ENCODE results near the gene FAM151A. TPM values are rescaled to one million over a fixed set of nuclear protein-coding genes. Genes with fewer than 3 reads are reported as not detected.

Gene FAM151A
- polyA plus RNA-seq, 1 donor from 2014 or later, result not detected

DNA sequence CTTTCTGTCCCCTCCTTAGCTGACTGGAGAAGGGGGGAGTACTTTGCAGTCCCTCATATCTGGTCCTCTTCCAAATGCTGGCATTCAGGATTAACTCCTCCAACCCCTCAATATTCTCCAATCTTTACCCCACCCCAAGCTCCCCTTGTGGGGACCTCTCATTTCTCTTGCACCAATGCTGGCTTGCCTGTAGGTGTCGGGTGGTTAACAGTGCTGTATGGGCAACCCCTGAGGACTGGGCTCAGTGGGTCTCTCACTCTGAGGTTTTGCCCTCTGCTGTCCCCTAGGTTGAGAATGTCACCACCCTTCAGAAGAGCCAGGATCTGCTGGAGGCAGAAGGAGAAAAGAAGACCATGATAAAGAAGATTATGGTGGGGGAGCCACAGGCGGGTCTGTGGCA, 45.2 kb upstream of the FAM151A start:
- Histone ChIP-seq H3K36me3 (ENCODE audit: insufficient read depth, low read length) (no peaks in the 10 kb centered on the region), H3K9ac (ENCODE audit: low read length) (no peak overlapping the region), H3K9me3 (ENCODE audit: low read length) (no peaks in the 10 kb centered on the region), H3K27ac (ENCODE audit: low read length) (no peak overlapping the region), H3K79me2 (replicated peaks; ENCODE audit: insufficient read depth, low read length) (no peaks in the 10 kb centered on the region), H2AFZ (ENCODE audit: low read depth, low read length) (no peak overlapping the region), H3K4me2 (ENCODE audit: low read length) (no peak overlapping the region), H3K27me3 (ENCODE audit: insufficient read depth, low read depth, low read length) (no peaks in the 10 kb centered on the region), H3K9me2 (ENCODE audit: insufficient read depth, low read length) (no peaks in the 10 kb centered on the region), H3F3A (ENCODE audit: insufficient read depth, low read length, poor library complexity, severe bottlenecking) (no peaks in the 10 kb centered on the region), H4K20me1 (ENCODE audit: insufficient read depth) (no peaks in the 10 kb centered on the region), H3K4me3 (ENCODE audit: low read length) (no peak overlapping the region)
- TF ChIP-seq TAF1 (IDR thresholded peaks at IDR 0.05; ENCODE audit: low read depth) (no peak), RAD21 (conservative IDR thresholded peaks at IDR 0.05) (no peak), EP300 (conservative IDR thresholded peaks at IDR 0.05; ENCODE audit: poor library complexity, severe bottlenecking) (no peak), POLR2AphosphoS5 (IDR thresholded peaks at IDR 0.05) (no peak), SMC3 (conservative IDR thresholded peaks at IDR 0.05; ENCODE audit: poor library complexity) (no peak), EZH2 (IDR thresholded peaks at IDR 0.05; ENCODE audit: borderline replicate concordance, insufficient read depth, low read length, poor library complexity, severe bottlenecking) (no peak), MXI1 (conservative IDR thresholded peaks at IDR 0.05; ENCODE audit: poor library complexity, severe bottlenecking) (no peak)
- TF ChIP-seq, protein P1, sequence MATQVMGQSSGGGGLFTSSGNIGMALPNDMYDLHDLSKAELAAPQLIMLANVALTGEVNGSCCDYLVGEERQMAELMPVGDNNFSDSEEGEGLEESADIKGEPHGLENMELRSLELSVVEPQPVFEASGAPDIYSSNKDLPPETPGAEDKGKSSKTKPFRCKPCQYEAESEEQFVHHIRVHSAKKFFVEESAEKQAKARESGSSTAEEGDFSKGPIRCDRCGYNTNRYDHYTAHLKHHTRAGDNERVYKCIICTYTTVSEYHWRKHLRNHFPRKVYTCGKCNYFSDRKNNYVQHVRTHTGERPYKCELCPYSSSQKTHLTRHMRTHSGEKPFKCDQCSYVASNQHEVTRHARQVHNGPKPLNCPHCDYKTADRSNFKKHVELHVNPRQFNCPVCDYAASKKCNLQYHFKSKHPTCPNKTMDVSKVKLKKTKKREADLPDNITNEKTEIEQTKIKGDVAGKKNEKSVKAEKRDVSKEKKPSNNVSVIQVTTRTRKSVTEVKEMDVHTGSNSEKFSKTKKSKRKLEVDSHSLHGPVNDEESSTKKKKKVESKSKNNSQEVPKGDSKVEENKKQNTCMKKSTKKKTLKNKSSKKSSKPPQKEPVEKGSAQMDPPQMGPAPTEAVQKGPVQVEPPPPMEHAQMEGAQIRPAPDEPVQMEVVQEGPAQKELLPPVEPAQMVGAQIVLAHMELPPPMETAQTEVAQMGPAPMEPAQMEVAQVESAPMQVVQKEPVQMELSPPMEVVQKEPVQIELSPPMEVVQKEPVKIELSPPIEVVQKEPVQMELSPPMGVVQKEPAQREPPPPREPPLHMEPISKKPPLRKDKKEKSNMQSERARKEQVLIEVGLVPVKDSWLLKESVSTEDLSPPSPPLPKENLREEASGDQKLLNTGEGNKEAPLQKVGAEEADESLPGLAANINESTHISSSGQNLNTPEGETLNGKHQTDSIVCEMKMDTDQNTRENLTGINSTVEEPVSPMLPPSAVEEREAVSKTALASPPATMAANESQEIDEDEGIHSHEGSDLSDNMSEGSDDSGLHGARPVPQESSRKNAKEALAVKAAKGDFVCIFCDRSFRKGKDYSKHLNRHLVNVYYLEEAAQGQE (IDR thresholded peaks at IDR 0.05; ENCODE audit: borderline replicate concordance), result no peak
- TF ChIP-seq, protein P2, sequence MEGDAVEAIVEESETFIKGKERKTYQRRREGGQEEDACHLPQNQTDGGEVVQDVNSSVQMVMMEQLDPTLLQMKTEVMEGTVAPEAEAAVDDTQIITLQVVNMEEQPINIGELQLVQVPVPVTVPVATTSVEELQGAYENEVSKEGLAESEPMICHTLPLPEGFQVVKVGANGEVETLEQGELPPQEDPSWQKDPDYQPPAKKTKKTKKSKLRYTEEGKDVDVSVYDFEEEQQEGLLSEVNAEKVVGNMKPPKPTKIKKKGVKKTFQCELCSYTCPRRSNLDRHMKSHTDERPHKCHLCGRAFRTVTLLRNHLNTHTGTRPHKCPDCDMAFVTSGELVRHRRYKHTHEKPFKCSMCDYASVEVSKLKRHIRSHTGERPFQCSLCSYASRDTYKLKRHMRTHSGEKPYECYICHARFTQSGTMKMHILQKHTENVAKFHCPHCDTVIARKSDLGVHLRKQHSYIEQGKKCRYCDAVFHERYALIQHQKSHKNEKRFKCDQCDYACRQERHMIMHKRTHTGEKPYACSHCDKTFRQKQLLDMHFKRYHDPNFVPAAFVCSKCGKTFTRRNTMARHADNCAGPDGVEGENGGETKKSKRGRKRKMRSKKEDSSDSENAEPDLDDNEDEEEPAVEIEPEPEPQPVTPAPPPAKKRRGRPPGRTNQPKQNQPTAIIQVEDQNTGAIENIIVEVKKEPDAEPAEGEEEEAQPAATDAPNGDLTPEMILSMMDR (IDR thresholded peaks at IDR 0.05; ENCODE audit: poor library complexity, severe bottlenecking), result no peak

DNA sequence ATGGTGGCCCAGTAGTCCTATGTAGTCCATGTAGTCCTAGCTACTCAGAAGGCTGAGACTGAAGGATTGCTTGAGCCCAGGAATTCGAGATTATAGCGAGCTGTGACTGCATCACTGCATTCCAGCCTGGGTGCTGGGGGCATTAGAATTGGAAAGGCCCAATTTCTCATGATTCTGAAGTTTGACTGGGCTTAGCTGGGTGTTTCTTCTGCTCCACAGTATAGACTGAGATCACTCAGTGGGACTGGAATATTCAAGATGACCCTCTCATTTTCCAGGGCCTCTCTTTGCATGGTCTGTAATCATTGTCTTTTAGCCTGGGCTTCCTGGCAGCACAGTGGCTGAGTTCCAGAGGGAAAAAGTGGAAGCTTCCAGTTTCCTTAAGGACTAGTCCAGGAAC, 44.5 kb upstream of the FAM151A start:
- no peaks in the 10 kb centered on the region for H3K36me3 ChIP-seq (ENCODE audit: insufficient read depth, low read length)
- TF ChIP-seq RAD21 (conservative IDR thresholded peaks at IDR 0.05) (no peak), EZH2 (IDR thresholded peaks at IDR 0.05; ENCODE audit: borderline replicate concordance, insufficient read depth, low read length, poor library complexity, severe bottlenecking) (no peak), TAF1 (IDR thresholded peaks at IDR 0.05; ENCODE audit: low read depth) (no peak), SMC3 (conservative IDR thresholded peaks at IDR 0.05; ENCODE audit: poor library complexity) (no peak), POLR2AphosphoS5 (IDR thresholded peaks at IDR 0.05) (no peak), MXI1 (conservative IDR thresholded peaks at IDR 0.05; ENCODE audit: poor library complexity, severe bottlenecking) (no peak)
- TF ChIP-seq, protein P1 (IDR thresholded peaks at IDR 0.05; ENCODE audit: borderline replicate concordance), result no peak
- TF ChIP-seq, protein P2 (IDR thresholded peaks at IDR 0.05; ENCODE audit: poor library complexity, severe bottlenecking), result no peak
- H3K4me2 ChIP-seq (ENCODE audit: low read length), result no peak overlapping the region
- H3K79me2 ChIP-seq (replicated peaks; ENCODE audit: insufficient read depth, low read length), result no peaks in the 10 kb centered on the region
- no peak overlapping the region for H3K9ac ChIP-seq (ENCODE audit: low read length)
- no peaks in the 10 kb centered on the region for H3K9me2 ChIP-seq (ENCODE audit: insufficient read depth, low read length)
- H4K20me1 ChIP-seq (ENCODE audit: insufficient read depth), result no peaks in the 10 kb centered on the region
- H2AFZ ChIP-seq (ENCODE audit: low read depth, low read length), result no peak overlapping the region
- no peaks in the 10 kb centered on the region for H3F3A ChIP-seq (ENCODE audit: insufficient read depth, low read length, poor library complexity, severe bottlenecking)
- H3K4me3 ChIP-seq (ENCODE audit: low read length), result no peak overlapping the region
- no peak overlapping the region for H3K27ac ChIP-seq (ENCODE audit: low read length)
- H3K9me3 ChIP-seq (ENCODE audit: low read length), result no peaks in the 10 kb centered on the region
- no peaks in the 10 kb centered on the region for H3K27me3 ChIP-seq (ENCODE audit: insufficient read depth, low read depth, low read length)
